PFSK-1 (cell line): ENCODE measurements around the gene SUPT6H.

Experiments used
- FOXP2 ChIP-seq: optimal IDR thresholded peaks from 2 replicates; pipeline ENCODE3; 2011; ENCODE audit warnings: borderline replicate concordance, control low read depth, inconsistent platforms; ENCODE audit not compliant: insufficient read depth; ENCODE audit errors: extremely low read length, extremely low read depth
- POLR2AphosphoS5 ChIP-seq: IDR thresholded peaks from 2 replicates; pipeline ENCODE4 v1.6.1; 2012; ENCODE audit warnings: low read depth, mild to moderate bottlenecking, control low read depth, low read length, moderate library complexity
- REST ChIP-seq, 2 experiments: IDR thresholded peaks; 2 replicates each; pipeline versions ENCODE4 v1.6.1 to v1.8.0; 2011 to 2012; ENCODE audit warnings: low read depth in 2 of 2, low read length in 2 of 2, control low read depth in 1 of 2, inconsistent platforms in 1 of 2, mild to moderate bottlenecking in 1 of 2, moderate library complexity in 1 of 2; ENCODE audit not compliant: insufficient read depth in 1 of 2
- SIN3A ChIP-seq: IDR thresholded peaks from 2 replicates; pipeline ENCODE4 v1.6.1; 2012; ENCODE audit warnings: mild to moderate bottlenecking, low read length, moderate library complexity, borderline replicate concordance; ENCODE audit not compliant: insufficient read depth
- TAF1 ChIP-seq: IDR thresholded peaks from 2 replicates; pipeline ENCODE4 v1.6.1; 2012; ENCODE audit warnings: low read length, control low read depth, borderline replicate concordance; ENCODE audit not compliant: insufficient read depth

The SUPT6H gene

DNA sequence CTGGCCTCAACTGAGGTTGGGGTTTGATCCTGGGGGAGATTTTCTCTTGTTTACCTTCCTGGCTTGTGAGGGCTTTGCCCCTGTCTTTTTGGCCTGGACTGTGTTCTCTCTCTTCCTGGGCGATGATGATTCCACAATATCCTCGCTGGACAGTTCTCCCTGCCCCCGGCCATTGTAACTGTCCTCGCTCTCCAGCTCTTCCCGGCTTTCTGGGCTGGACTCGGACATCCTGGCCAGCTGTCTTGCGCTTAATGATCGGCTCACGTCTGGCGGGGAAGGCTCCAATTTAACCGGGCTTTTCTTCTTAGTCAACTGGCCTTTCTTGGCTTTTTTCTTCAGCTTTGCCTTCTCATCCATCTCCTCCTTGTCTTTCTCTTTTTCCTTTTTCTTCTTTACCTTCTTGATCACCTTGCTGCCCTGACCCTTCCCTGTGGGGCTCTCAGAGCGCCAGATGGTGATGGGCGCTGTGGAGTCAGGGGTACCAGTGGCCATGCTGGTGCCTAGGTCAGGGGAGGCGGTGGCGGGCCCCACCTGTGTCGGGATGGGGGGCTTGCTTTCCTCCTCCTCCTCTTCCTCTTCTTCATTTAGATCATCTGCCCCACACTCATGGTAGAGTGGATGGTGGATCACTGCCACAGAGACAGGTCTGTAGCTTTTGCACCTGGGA, 41.7 kb downstream of the SUPT6H start:
- no peak for TF ChIP-seq REST (IDR thresholded peaks at IDR 0.05; ENCODE audit: insufficient read depth in 1 of 2, low read depth in 2 of 2, low read length in 2 of 2)
- TF ChIP-seq FOXP2 = no peak
- TF ChIP-seq TAF1 = no peak
- TF ChIP-seq SIN3A = no peak
- no peak for TF ChIP-seq POLR2AphosphoS5

DNA sequence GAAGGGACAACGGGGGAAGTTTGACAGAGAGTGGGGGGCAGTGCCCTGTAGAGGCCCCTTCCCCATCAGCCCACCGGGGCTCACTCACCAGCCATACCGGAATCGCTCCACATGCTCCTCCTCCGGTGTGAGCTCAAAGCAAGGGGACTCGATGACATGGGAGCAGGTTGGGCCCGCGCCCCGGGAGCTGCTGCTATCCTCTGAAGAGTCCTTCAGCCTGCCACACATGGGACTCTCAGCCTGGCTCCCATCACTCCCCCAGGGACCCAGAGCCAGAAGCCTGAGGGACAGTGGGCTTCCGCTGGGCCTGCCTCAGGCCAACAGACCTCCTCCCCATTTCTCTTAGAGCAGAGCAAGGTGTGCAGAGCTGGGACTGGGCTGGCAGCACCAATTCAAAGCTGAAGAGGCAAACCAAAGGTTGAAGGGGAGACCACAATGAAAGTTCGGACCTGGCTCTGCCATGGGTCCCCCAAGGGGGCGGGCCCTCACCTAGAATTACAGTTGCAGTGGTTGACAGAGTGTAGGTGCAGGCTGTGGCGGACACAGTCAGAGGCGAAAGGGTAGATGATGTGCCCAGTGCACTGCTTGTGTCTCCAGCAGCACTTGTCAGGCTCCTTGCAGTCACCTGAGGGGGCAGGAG, 42.3 kb downstream of the SUPT6H start:
- TF ChIP-seq REST (IDR thresholded peaks at IDR 0.05; ENCODE audit: insufficient read depth in 1 of 2, low read depth in 2 of 2, low read length in 2 of 2) = no peak
- no peak for TF ChIP-seq FOXP2
- TF ChIP-seq SIN3A = no peak
- TF ChIP-seq POLR2AphosphoS5 = no peak
- no peak for TF ChIP-seq TAF1

- TF ChIP-seq FOXP2 (no peak), POLR2AphosphoS5 (no peak), REST (IDR thresholded peaks at IDR 0.05; ENCODE audit: insufficient read depth in 1 of 2, low read depth in 2 of 2, low read length in 2 of 2) (no peak), SIN3A (no peak), TAF1 (no peak)
Observed at GRCh38 chr17:28705074-28705659, 43.2 kb downstream of the SUPT6H start.

- TF ChIP-seq REST (IDR thresholded peaks at IDR 0.05; ENCODE audit: insufficient read depth in 1 of 2, low read depth in 2 of 2, low read length in 2 of 2) (no peak), POLR2AphosphoS5 (no peak), FOXP2 (no peak), TAF1 (no peak), SIN3A (no peak)
Observed at GRCh38 chr17:28705728-28706334, 43.8 kb downstream of the SUPT6H start.
